PC-9 (cell line): ENCODE measurements around the gene KATNAL1. TPM values are rescaled to one million over a fixed set of nuclear protein-coding genes. Genes with fewer than 3 reads are reported as not detected.

Source experiments
- BruUV-seq: library from RNA; stranded (reverse); fragments of 400-500 nt; replicated peaks from 2 replicates; lab custom pipeline; 2021; lab: Mats Ljungman, UMichigan
- CTCF ChIA-PET: fragments of 300-600 bp; sonication (Branson Sonifier 250); formaldehyde crosslinking; loops from one replicate; lab custom pipeline; 2022; ENCODE audit warnings: antibody characterized with exemption; lab: Charles Lee
- POLR2A ChIA-PET: fragments of 300-600 bp; sonication (Branson Sonifier 250); formaldehyde crosslinking; loops from one replicate; lab custom pipeline; 2022; ENCODE audit warnings: antibody characterized with exemption; ENCODE audit not compliant: unreplicated experiment; lab: Charles Lee
- DNase-seq, 2 experiments: peaks; one replicate each; pipeline versions ENCODE4 v3.0.0 to v3.0.0-alpha.2; 2015 to 2022; ENCODE audit warnings: mixed read lengths in 1 of 2
- H2AFZ ChIP-seq: fragments of 200-600 bp; sonication (generic); 2 replicates; pipeline ENCODE4 v1.8.1; 2017; ENCODE audit warnings: antibody characterized with exemption
- H3F3A ChIP-seq: fragments of 200-600 bp; sonication (generic); 2 replicates; pipeline ENCODE4 v1.8.1; 2017; ENCODE audit warnings: antibody characterized with exemption, mild to moderate bottlenecking, low read depth; ENCODE audit not compliant: insufficient read depth
- H3K27ac ChIP-seq: fragments of 200-600 bp; sonication (generic); 2 replicates; pipeline ENCODE4 v1.6.1; 2016; ENCODE audit warnings: mixed run types
- H3K27me3 ChIP-seq: fragments of 200-600 bp; sonication (generic); 2 replicates; pipeline ENCODE4 v1.6.1; 2016; ENCODE audit warnings: low read depth, mixed run types; ENCODE audit not compliant: insufficient read depth
- H3K36me3 ChIP-seq: fragments of 200-600 bp; sonication (generic); 2 replicates; pipeline ENCODE4 v1.6.1; 2016; ENCODE audit warnings: low read depth, mixed run types
- H3K4me1 ChIP-seq: fragments of 200-600 bp; sonication (generic); replicated peaks from 2 replicates; pipeline ENCODE4 v1.6.1; 2016; ENCODE audit warnings: mixed run types; ENCODE audit not compliant: insufficient read depth
- H3K4me2 ChIP-seq: fragments of 200-600 bp; sonication (generic); 2 replicates; pipeline ENCODE4 v1.6.1; 2017; ENCODE audit warnings: mixed run types
- H3K4me3 ChIP-seq: fragments of 200-600 bp; sonication (generic); 2 replicates; pipeline ENCODE4 v1.6.1; 2016; ENCODE audit warnings: mixed run types
- H3K79me2 ChIP-seq: fragments of 200-600 bp; sonication (generic); 2 replicates; pipeline ENCODE4 v1.6.1; 2017; ENCODE audit warnings: low read depth, mixed run types
- H3K9me2 ChIP-seq: fragments of 200-600 bp; sonication (generic); 2 replicates; pipeline ENCODE4 v1.8.1; 2017; ENCODE audit warnings: mild to moderate bottlenecking; ENCODE audit not compliant: insufficient read depth
- H3K9me3 ChIP-seq: fragments of 200-600 bp; sonication (generic); 2 replicates; pipeline ENCODE4 v1.8.1; 2016; ENCODE audit warnings: low read depth; ENCODE audit not compliant: insufficient read depth
- H4K20me1 ChIP-seq: fragments of 200-600 bp; sonication (generic); 2 replicates; pipeline ENCODE4 v1.8.1; 2017; ENCODE audit not compliant: insufficient read depth
- CTCF ChIP-seq: fragments of 200-600 bp; sonication (generic); conservative IDR thresholded peaks from 2 replicates; pipeline ENCODE4 v1.6.1; 2017; ENCODE audit warnings: mixed run types, antibody characterized with exemption, mild to moderate bottlenecking, moderate library complexity
- EZH2 ChIP-seq: fragments of 200-600 bp; sonication (generic); IDR thresholded peaks from 2 replicates; pipeline ENCODE4 v1.8.0; 2017; ENCODE audit warnings: antibody characterized with exemption, low read depth
- intact Hi-C: fragments of 100-400 bp; cut with micrococcal nuclease; formaldehyde crosslinking; loops from one replicate; pipeline ENCODE4 v1.10.0; 2022; ENCODE audit not compliant: unreplicated experiment
- total RNA-seq: library from RNA; stranded (reverse); gene quantifications from 2 replicates; pipeline ENCODE4 v1.2.3, GENCODE V29; 2021

KATNAL1 gene
- total RNA-seq, 1 experiment from 2014 or later = 11.8 TPM

GRCh38 chr13:30321256-30321655, 13.9 kb upstream of the KATNAL1 start:
- DNase-seq = no peak
- H3K27ac ChIP-seq = no peak overlapping the region
- TF ChIP-seq EZH2 (no peak), CTCF (no peak)
- H3K9me3 ChIP-seq = no peaks in the 10 kb centered on the region
- H3K4me1 ChIP-seq = no peaks in the 10 kb centered on the region
- H4K20me1 ChIP-seq = no peaks in the 10 kb centered on the region
- no peaks in the 10 kb centered on the region for H3K9me2 ChIP-seq
- BruUV-seq = no TSS peak
- no peaks in the 10 kb centered on the region for H3K79me2 ChIP-seq
- no peak overlapping the region for H3K4me2 ChIP-seq
- ChIA-PET CTCF (no interaction called here), POLR2A (no interaction called here)
- H3K4me3 ChIP-seq = no peak overlapping the region
- no peak overlapping the region for H2AFZ ChIP-seq
- no peaks in the 10 kb centered on the region for H3K27me3 ChIP-seq
- no peaks in the 10 kb centered on the region for H3K36me3 ChIP-seq
- intact Hi-C loops = no loop called here
- no peaks in the 10 kb centered on the region for H3F3A ChIP-seq

- BruUV-seq = no TSS peak
- Histone ChIP-seq H4K20me1 (no peaks in the 10 kb centered on the region), H3K27ac (no peak overlapping the region), H3K4me1 (no peaks in the 10 kb centered on the region), H3K4me2 (no peak overlapping the region), H3K36me3 (no peaks in the 10 kb centered on the region), H3K9me3 (no peaks in the 10 kb centered on the region), H2AFZ (no peak overlapping the region), H3F3A (no peaks in the 10 kb centered on the region), H3K27me3 (no peaks in the 10 kb centered on the region), H3K79me2 (no peaks in the 10 kb centered on the region), H3K9me2 (no peaks in the 10 kb centered on the region; the same call in 1 of the 2 replicates), H3K4me3 (no peak overlapping the region)
- TF ChIP-seq CTCF = no peak
- intact Hi-C loops = no loop called here
- ChIA-PET POLR2A (no interaction called here), CTCF (no interaction called here)
- DNase-seq = no peak
Observed at GRCh38 chr13:30319655-30320054, 12.3 kb upstream of the KATNAL1 start.

GRCh38 chr13:30319130-30319529, 11.8 kb upstream of the KATNAL1 start:
- Histone ChIP-seq H2AFZ (no peak overlapping the region), H3K9me2 (no peaks in the 10 kb centered on the region; the same call in 1 of the 2 replicates), H3K4me1 (no peaks in the 10 kb centered on the region), H3K27me3 (no peaks in the 10 kb centered on the region), H3K4me2 (no peak overlapping the region), H3K79me2 (no peaks in the 10 kb centered on the region), H3K27ac (no peak overlapping the region), H4K20me1 (no peaks in the 10 kb centered on the region; the same call in 1 of the 2 replicates), H3K9me3 (no peaks in the 10 kb centered on the region), H3K4me3 (no peak overlapping the region), H3K36me3 (no peaks in the 10 kb centered on the region), H3F3A (no peaks in the 10 kb centered on the region)
- intact Hi-C loops = no loop called here
- CTCF ChIA-PET = interaction anchor here (0.6 kb wide), 1 partner anchor 143 kb away, joined by 3 read pairs; no protein-coding TSS in a partner anchor
- no peak for DNase-seq
- BruUV-seq = no TSS peak
- TF ChIP-seq CTCF (no peak), EZH2 (no peak)
- POLR2A ChIA-PET = no interaction called here
